ENCODE measurements around the gene UBAP1L. TPM values are rescaled to one million over a fixed set of nuclear protein-coding genes. Genes with fewer than 3 reads are reported as not detected.

UBAP1L gene
- total RNA-seq, 1 donor from 2014 or later, result 1.8 TPM

DNA sequence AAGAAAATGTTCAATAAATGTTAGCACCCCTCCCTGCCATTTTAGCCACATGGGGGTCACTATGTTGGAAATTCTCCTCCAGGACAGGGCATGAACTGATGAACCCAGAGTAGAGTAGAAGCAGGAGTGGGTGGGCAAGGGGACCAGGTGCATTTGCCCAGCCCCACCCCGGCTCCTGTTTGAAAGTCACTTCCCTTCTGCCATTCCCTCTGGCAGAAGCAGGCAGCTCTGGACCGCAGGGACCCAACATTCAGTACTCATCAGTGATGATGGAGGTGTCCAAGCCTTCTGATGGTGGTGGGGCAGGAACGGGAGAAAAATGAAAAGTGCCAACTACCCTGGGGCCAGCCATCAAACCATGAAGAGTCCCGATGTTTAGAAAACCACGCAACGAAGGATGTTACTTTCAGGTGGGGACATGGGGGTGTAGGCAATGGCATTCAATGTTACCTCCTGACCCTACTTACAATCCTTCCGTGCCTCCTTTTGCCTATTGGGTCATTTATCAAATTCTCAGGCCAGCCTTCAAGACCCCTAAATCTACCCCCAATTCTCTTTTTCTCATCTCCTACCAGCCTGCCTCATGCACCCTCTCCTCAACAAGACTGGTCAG is 17.2 kb downstream of the UBAP1L start:
- H3K4me1 ChIP-seq (ENCODE audit: insufficient read depth, low read length), result peaks cover 9% of the 10 kb centered on the region
- no peak for DNase-seq (ENCODE audit: low read depth)
- H3K79me2 ChIP-seq (ENCODE audit: insufficient read depth, low read length), result no peaks in the 10 kb centered on the region
- H3K36me3 Mint-ChIP-seq (ENCODE audit: low read depth, unreplicated experiment), result peaks cover 40% of the 10 kb centered on the region
- peaks cover 22% of the 10 kb centered on the region for H4K20me1 ChIP-seq (ENCODE audit: insufficient read depth, low read length)
- H3K4me3 ChIP-seq (ENCODE audit: insufficient read depth, low read depth, low read length), result no peak overlapping the region
- H3K9ac ChIP-seq (ENCODE audit: low read length), result no peak overlapping the region
- no peak for FAIRE-seq
- H3K4me1 Mint-ChIP-seq (ENCODE audit: low read depth, unreplicated experiment), result peaks cover 14% of the 10 kb centered on the region
- peak overlapping the region; percentile 27 for H3K4me3 Mint-ChIP-seq (ENCODE audit: unreplicated experiment)
- H2AFZ ChIP-seq (ENCODE audit: low read depth, low read length), result no peak overlapping the region
- H3K4me2 ChIP-seq (ENCODE audit: low read length), result no peak overlapping the region
- H3K27ac Mint-ChIP-seq (ENCODE audit: unreplicated experiment), result no peak overlapping the region
- no peaks in the 10 kb centered on the region for H3K9me3 ChIP-seq (ENCODE audit: insufficient read depth, low read depth, low read length)
- H3K36me3 ChIP-seq (ENCODE audit: insufficient read depth, low read length), result peaks cover 8% of the 10 kb centered on the region
- H3K27me3 Mint-ChIP-seq (ENCODE audit: low read depth, unreplicated experiment), result peaks cover 18% of the 10 kb centered on the region
- no peak overlapping the region for H3K27ac ChIP-seq (ENCODE audit: low read depth, low read length)
- peaks cover 4% of the 10 kb centered on the region for H3K9me3 Mint-ChIP-seq (ENCODE audit: unreplicated experiment)
- H3K27me3 ChIP-seq (ENCODE audit: insufficient read depth, low read length), result no peaks in the 10 kb centered on the region
- TF ChIP-seq, protein P1, sequence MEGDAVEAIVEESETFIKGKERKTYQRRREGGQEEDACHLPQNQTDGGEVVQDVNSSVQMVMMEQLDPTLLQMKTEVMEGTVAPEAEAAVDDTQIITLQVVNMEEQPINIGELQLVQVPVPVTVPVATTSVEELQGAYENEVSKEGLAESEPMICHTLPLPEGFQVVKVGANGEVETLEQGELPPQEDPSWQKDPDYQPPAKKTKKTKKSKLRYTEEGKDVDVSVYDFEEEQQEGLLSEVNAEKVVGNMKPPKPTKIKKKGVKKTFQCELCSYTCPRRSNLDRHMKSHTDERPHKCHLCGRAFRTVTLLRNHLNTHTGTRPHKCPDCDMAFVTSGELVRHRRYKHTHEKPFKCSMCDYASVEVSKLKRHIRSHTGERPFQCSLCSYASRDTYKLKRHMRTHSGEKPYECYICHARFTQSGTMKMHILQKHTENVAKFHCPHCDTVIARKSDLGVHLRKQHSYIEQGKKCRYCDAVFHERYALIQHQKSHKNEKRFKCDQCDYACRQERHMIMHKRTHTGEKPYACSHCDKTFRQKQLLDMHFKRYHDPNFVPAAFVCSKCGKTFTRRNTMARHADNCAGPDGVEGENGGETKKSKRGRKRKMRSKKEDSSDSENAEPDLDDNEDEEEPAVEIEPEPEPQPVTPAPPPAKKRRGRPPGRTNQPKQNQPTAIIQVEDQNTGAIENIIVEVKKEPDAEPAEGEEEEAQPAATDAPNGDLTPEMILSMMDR (IDR thresholded peaks at IDR 0.05; ENCODE audit: insufficient read depth, low read depth, low read length), result no peak
- TF ChIP-seq EZH2 (IDR thresholded peaks at IDR 0.05; ENCODE audit: insufficient read depth, low read length), result no peak

DNA sequence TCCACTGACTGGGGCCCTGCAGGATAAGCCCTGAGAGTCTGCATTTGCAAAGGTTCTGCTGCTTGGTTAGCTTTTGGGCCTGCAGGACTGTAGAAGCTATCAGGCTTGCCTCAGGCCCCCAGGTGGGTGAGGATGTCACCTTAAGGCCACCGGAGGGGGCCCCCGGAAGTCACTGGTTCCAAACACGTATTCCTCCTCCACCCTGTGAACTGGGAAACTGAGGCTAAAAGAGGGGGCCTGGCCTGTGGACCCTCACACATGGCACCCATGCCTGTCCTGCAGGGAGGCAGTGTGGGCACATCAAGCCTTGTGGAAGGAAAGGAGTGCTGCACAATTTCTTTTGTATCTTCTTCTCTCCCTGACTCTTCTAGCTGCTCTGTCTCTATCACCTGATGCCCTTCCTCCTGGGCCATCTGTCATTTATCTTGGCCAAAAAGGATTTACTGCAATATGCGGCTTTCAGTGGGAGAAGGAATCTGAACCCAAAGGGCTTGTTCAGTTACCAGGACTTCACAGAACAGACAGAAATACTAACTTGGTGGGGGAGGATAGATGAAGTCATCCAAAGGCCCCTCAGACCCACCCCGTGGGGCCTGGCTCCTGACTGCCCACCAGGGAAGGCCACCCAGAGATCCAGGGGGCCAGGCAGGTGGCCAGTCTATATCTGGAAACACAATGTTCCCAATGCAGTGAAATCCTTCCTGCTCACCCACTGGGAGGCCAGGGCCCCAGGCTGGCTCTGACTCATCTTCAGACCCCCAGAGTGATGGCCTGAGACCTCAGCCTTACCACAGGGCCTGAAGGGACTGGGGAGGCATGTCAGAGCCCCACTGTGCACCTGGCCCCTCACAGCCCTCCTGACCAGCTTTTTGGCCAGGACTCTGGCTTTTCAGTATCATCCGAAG is 18.3 kb downstream of the UBAP1L start:
- Histone ChIP-seq H3K4me3 (ENCODE audit: insufficient read depth, low read depth, low read length) (no peak overlapping the region), H3K9me3 (ENCODE audit: insufficient read depth, low read depth, low read length) (no peaks in the 10 kb centered on the region), H2AFZ (ENCODE audit: low read depth, low read length) (no peak overlapping the region), H3K79me2 (ENCODE audit: insufficient read depth, low read length) (no peaks in the 10 kb centered on the region), H3K9ac (ENCODE audit: low read length) (no peak overlapping the region), H3K27me3 (ENCODE audit: insufficient read depth, low read length) (no peaks in the 10 kb centered on the region), H3K27ac (ENCODE audit: low read depth, low read length) (no peak overlapping the region), H3K4me2 (ENCODE audit: low read length) (peak overlapping the region; percentile 33), H3K36me3 (ENCODE audit: insufficient read depth, low read length) (peaks cover 8% of the 10 kb centered on the region), H4K20me1 (ENCODE audit: insufficient read depth, low read length) (peaks cover 22% of the 10 kb centered on the region), H3K4me1 (ENCODE audit: insufficient read depth, low read length) (peaks cover 9% of the 10 kb centered on the region)
- H3K4me3 Mint-ChIP-seq (ENCODE audit: unreplicated experiment), result no peak overlapping the region
- H3K9me3 Mint-ChIP-seq (ENCODE audit: unreplicated experiment), result peaks cover 4% of the 10 kb centered on the region
- TF ChIP-seq EZH2 (IDR thresholded peaks at IDR 0.05; ENCODE audit: insufficient read depth, low read length), result no peak
- TF ChIP-seq, protein P1 (IDR thresholded peaks at IDR 0.05; ENCODE audit: insufficient read depth, low read depth, low read length), result no peak
- H3K36me3 Mint-ChIP-seq (ENCODE audit: low read depth, unreplicated experiment), result peaks cover 39% of the 10 kb centered on the region
- no peak for FAIRE-seq
- peaks cover 13% of the 10 kb centered on the region for H3K4me1 Mint-ChIP-seq (ENCODE audit: low read depth, unreplicated experiment)
- H3K27ac Mint-ChIP-seq (ENCODE audit: unreplicated experiment), result no peak overlapping the region
- peaks cover 17% of the 10 kb centered on the region for H3K27me3 Mint-ChIP-seq (ENCODE audit: low read depth, unreplicated experiment)
- DNase-seq (ENCODE audit: low read depth), result no peak

Data from astrocyte (in vitro differentiated cells and primary cell).